A549 (cell line): ENCODE results near the gene NPAT.

Source experiments
- CHD4 ChIP-seq: fragments of 200-600 bp; sonication (generic); IDR thresholded peaks from 2 replicates; pipeline ENCODE4 v1.6.1; 2016; ENCODE audit warnings: antibody characterized with exemption, mild to moderate bottlenecking, borderline replicate concordance
- EP300 ChIP-seq, 2 experiments: fragments of >200 bp; sonication (Bioruptor Twin); formaldehyde crosslinking; IDR thresholded peaks; 2 replicates in 1 of 2; 3 replicates in 1 of 2; pipeline ENCODE4 v1.6.1; 2016 to 2017
- JUN ChIP-seq, 2 experiments: fragments of >200 bp; sonication (Bioruptor Twin); formaldehyde crosslinking; IDR thresholded peaks; 2 replicates in 1 of 2; 3 replicates in 1 of 2; pipeline ENCODE4 v1.6.1; 2016 to 2017
- KDM5A ChIP-seq: fragments of 200-600 bp; sonication (generic); IDR thresholded peaks from 2 replicates; pipeline ENCODE4 v1.6.1; 2016; ENCODE audit warnings: antibody characterized with exemption, mild to moderate bottlenecking
- MAFK ChIP-seq: fragments of 450-650 bp; IDR thresholded peaks from 2 replicates; pipeline ENCODE4 v1.6.1; 2014; ENCODE audit not compliant: partially characterized antibody
- NR3C1 ChIP-seq: fragments of >200 bp; sonication (Bioruptor Twin); formaldehyde crosslinking; IDR thresholded peaks from 3 replicates; pipeline ENCODE4 v1.6.1; 2017
- PHF8 ChIP-seq: fragments of 200-600 bp; sonication (generic); IDR thresholded peaks from 2 replicates; pipeline ENCODE4 v1.6.1; 2016; ENCODE audit warnings: low read depth, mild to moderate bottlenecking, antibody characterized with exemption, moderate library complexity, borderline replicate concordance
- RAD21 ChIP-seq, 2 experiments: fragments of >200 bp in 1 of 2; sonication (Bioruptor Twin) in 1 of 2; formaldehyde crosslinking in 1 of 2; IDR thresholded peaks in 1 of 2; conservative IDR thresholded peaks in 1 of 2; 2 replicates in 1 of 2; 3 replicates in 1 of 2; pipeline ENCODE4 v1.6.1; 2012 to 2018; ENCODE audit warnings: inconsistent platforms in 1 of 2
- RFX5 ChIP-seq: fragments of 450-650 bp; IDR thresholded peaks from 2 replicates; pipeline ENCODE4 v1.7.1; 2014; ENCODE audit warnings: antibody characterized with exemption, mild to moderate bottlenecking, moderate library complexity
- SMC3 ChIP-seq: fragments of >200 bp; sonication (Bioruptor Twin); formaldehyde crosslinking; IDR thresholded peaks from 3 replicates; pipeline ENCODE4 v1.6.1; 2018; ENCODE audit warnings: inconsistent platforms
- ZFP36 ChIP-seq: fragments of 450-650 bp; IDR thresholded peaks from 2 replicates; pipeline ENCODE4 v1.6.1; 2014; ENCODE audit warnings: borderline replicate concordance; ENCODE audit not compliant: partially characterized antibody
- ZNF302 ChIP-seq: fragments of 250-450 bp; sonication (Bioruptor Pico); IDR thresholded peaks from 2 replicates; pipeline ENCODE4 v1.9.0; 2021; ENCODE audit warnings: inconsistent platforms, mild to moderate bottlenecking, moderate library complexity
- TF ChIP-seq, protein P1 (sequence below): fragments of >200 bp; sonication (Bioruptor Twin); formaldehyde crosslinking; IDR thresholded peaks from 3 replicates; pipeline ENCODE4 v1.5.1; 2016

DNA sequence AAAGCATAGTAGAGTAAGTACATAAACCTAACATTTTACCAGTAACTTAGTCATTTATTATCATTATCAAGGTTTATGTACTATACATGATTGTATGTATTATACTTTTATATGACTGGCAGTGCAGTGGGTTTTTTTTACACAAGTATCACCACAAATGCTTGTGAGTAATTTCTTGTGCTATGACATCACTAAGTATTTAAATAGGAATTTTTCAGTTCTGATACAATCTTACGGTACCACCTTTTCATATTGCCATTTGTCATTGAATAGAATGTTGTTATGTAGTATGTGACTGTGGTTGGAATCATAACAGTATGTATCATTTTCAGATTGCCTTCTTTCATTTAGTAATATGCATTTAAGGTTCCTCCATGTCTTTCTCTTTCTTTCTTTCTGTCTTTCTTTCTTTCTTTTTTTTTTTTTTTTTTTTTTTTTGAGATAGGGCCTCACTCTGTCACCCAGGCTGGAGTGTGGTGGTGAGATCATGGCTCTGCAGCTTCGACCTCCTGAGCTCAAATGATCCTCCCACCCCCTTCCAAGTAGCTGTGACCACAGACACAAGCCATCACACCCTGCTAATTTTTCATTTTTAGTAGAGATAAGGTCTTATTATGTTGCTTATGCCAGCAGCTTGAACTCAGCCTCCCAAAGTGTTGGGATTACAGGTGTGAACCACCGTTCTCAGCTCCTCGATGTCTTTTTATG is 19.0 kb upstream of the NPAT start:
- TF ChIP-seq NR3C1 (no peak), ZFP36 (no peak), JUN (IDR thresholded peaks at IDR 0.05) (no peak), PHF8 (no peak), RAD21 (conservative IDR thresholded peaks at IDR 0.05 in 1 of 2, IDR thresholded peaks at IDR 0.05 in 1 of 2) (no peak), CHD4 (no peak), ZNF302 (CRISPR knock-in tag) (no peak), EP300 (IDR thresholded peaks at IDR 0.05) (no peak), SMC3 (no peak), RFX5 (no peak), KDM5A (no peak), MAFK (no peak)
- TF ChIP-seq, protein P1, sequence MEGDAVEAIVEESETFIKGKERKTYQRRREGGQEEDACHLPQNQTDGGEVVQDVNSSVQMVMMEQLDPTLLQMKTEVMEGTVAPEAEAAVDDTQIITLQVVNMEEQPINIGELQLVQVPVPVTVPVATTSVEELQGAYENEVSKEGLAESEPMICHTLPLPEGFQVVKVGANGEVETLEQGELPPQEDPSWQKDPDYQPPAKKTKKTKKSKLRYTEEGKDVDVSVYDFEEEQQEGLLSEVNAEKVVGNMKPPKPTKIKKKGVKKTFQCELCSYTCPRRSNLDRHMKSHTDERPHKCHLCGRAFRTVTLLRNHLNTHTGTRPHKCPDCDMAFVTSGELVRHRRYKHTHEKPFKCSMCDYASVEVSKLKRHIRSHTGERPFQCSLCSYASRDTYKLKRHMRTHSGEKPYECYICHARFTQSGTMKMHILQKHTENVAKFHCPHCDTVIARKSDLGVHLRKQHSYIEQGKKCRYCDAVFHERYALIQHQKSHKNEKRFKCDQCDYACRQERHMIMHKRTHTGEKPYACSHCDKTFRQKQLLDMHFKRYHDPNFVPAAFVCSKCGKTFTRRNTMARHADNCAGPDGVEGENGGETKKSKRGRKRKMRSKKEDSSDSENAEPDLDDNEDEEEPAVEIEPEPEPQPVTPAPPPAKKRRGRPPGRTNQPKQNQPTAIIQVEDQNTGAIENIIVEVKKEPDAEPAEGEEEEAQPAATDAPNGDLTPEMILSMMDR: no peak
